NCI-H1092 (cell line): ENCODE measurements around the gene FSD1L.

Experiments used
- DNase-seq: peaks from one replicate; lab custom pipeline; 2025; lab: John Stamatoyannopoulos, UW

FSD1L gene

DNA sequence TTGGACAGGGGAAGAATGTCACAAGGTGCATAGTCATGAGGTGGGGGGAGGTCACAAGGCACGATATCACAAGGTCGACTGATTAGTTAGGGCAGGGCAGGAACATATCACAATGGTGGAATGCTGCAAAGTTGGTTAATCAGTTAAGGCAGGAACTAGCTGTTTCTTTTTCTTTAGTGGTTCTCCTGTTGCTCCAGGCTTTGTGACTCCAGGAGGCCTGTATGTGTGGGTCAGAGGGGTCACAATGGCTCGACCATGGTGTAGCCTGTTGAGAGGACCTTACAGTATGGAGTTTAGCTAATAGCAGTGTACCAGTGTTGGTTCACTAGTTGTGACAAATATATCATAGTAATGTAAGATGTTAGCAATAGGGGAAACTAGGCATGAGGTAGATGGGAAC is 12.4 kb upstream of the FSD1L start:
- no peak for DNase-seq

DNA sequence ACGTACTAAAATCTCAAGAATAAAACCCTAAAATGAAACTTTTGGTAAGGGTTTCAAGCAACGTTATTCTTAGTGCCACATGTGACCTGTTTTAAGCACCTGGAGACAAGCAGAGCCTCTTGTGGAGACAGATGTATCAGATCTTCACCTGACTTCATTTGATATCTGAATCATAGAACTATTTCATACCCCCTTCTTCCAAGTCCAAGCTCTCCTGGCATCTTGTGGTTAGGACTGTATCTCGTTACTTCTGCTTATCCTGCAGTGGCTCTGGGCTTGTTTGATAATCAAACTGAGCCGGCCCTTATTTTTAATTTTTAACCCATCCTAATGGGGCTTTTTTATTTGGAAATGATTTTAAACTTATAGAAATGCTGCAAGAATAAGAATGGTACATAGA is 11.1 kb upstream of the FSD1L start:
- DNase-seq, result no peak

DNA sequence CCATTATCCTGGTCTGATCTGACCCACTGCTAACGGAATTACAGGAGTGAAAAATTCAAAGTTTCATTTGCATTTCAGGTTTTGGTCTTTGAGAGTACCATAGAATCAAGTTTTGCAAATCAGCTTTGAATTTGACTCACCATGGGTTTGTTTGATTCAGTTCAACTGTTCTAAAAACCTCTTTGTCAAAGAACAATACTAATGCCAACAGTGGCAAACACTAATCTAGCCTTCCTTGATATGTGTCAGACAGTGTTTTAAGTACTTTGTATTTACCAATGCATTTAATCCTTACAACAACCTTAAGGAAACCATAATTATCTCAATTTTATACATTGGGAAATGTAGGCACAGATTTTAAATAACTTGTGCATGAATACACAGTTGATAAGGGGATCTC is 10.1 kb upstream of the FSD1L start:
- no peak for DNase-seq

DNA sequence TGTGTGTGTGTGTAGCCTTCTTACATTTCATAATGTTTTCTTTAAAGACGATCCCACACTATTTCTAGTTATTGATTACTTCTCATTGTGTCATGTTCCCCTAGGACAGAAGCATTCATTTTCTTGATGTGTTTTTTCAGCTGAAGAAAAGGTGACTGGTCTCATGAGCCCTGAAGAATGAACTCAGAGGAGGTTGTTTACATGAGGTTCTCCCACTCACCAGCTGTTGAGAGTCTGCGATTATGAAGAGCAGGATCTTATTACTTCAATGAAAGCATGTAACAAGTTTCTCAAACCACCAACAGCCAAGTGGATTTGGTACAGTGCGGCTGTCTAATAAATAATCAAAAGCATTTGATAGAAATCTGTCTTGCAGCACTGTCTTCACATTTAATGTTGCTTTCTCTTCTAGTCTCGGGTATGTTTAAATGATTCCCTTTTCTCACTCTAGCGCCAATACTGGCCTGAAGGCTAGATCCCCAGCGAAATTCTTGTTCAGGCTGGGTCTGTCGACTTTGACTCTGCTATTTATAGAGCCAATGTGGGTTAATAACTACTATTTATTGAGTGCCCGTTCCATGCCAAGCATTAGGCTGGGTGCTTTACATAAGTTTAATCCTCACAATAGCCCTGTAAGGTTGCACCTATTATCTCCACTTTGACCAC is 9.6 kb upstream of the FSD1L start:
- no peak for DNase-seq

DNA sequence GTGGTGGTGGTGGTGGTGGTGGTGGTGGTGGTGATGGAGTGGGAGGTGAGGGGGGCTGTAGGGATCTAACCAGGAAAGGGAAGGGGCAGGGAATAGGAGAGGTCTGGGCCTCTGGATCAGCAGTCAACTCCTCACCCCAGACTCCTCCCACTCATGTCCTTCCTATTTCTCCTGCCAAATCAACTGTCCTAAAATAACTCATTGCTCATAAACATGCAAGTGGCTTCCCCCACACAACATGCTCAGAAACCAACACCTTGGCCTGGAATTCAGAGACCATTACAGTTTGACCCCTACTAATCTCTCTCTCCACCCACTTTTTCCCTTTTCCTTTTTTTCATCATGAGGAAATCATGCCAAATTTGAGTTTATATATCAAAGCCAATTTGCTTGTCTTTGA is 8.4 kb upstream of the FSD1L start:
- no peak for DNase-seq

DNA sequence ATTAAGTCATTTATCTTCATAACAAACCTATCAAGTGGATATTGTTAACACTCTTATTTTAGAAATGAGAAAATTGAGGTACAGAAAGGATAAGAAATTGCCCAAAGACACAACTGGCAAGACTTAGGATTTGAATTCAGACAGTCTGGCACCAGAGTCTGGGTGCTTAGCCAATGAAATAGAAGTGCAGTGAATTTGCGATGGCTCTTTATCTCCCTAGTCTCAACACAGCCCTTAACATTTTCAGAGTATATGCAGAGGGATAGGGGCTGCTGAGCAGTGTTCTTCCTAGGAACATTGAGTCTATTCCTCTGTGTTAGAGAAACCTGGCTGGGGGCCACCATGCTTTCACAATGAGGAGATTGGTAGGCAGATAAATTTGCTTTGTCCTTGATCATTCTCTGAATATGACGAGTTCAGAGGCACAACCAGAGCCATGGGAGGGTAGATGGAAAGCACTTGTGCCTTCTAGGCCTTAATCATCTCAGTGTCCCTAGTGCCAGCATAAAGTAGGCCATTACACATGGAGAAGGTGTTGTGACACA is 6.1 kb upstream of the FSD1L start:
- no peak for DNase-seq

DNA sequence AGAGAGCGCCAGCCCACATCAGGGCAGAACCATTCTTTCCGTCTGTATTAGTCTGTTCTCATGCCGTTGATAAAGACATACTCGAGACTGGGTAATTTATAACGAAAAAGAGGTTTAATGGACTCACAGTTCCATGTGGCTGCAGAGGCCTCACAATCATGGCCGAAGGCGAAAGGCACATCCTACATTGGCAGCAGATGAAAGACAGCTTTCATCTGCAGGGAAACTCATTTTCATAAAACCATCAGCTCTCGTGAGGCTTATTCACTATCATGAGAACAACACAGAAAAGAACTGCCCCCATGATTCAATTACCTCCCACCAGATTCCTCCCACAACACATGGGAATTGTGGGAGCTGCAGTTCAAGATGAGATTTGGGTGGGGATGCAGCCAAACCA is 4.7 kb upstream of the FSD1L start:
- no peak for DNase-seq

DNA sequence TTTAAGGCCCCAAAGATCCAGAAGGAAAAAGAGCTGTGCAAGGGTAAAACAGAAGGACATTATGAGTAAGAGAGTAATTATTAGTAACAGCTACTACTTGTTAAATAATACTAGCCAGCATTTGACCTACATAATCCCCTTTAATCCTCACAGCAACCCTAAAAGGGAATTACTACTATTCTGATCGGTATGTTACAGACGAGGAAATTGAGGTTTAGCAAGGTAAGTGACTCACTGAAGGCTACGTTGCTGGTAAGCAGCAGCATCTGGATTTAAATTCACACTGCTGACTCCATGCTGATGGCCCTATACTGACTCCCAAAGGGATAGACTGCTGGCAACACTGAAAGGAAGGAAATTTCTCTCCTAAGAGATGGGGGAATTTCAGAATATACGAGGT is 3.7 kb upstream of the FSD1L start:
- no peak for DNase-seq

DNA sequence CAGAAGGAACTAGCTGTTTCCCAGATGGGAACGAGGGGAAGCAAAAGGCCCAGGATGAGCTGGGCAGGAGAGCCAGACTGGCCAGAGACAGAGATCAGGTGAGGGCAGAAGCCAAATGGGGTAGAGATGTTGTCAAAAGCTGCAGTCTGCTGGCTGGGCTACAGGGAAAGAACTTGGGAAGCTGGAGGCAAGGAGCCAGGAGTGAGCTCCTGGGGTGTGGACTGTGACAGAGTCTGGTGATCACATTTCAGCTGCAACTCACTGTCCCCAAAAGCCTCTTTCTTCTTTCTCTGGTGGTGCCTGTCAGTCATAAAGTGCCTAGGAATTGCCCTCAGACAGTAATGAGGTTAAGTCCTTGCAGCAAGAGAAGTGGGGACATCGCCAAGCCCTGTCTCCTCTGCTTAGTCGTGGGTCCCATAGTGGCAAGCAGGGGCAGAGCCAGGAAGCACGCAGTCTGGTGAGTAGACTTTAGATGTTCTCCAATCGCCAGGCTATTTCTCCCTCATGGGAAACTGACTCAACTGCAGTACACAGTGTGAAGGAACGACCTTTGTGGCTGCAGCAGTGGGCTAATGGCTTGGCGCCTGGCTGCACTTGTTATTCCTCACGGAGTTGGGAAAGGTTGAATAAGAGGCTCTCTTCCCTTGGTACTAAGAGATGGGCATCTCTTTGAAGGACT is 2.5 kb upstream of the FSD1L start:
- DNase-seq, result no peak

DNA sequence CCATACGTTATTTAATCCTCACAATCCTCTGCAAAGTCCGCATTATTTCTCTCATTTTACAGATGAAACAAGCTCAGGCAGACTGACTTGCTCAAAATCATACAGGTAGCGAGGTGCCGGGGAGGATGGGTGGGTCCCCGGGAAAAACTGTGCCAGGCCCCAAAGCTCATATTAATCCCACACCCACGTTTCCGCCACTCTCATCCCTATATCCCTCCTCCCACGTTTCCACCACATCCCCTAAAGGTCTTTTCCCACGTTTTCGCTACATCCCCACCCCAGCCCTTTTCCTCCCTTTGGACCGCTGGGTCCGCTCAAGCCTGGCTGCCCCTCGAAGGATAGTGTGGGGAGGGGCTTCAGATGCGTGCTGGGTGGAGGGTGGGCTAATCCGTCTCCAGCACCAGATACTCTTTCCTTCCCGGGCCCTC is 434 bp upstream of the FSD1L start:
- DNase-seq, result no peak

DNA sequence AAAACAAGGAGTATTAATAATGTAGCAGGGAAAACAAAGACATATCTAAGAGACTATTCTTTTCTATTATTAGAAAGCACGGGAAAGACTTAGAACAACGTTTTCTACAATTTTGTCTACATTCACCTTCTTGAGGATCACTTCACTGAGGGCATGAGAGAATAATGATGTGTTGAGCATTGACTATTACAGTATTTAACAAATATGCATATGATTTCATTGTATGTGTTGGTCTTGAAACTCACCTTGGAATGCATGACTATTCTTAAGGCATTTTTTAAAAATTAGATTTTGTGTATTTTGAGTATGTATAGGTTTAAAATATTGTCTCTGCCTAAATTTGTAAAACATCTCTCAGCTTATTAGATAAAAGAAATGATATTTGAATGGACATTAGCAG is 1.2 kb downstream of the FSD1L start:
- no peak for DNase-seq

DNA sequence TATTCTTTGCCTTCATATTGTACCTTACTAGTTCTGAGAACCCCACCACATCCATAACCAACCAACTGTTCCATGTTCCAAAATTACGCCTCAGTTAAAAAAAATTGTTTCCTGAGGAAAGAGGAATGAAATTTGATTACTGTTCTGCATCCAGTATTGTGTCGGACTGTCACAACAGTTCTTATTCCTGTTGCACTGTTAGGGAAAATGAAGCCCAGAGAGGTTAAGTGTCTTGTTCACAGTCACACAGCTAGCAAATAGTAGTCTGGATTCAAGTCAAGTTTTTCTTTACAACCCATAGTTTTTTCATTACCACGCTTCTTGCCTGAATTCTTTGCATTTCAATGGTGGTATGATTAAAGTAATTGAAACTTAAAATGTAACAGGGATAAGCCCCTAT is 4.4 kb downstream of the FSD1L start:
- DNase-seq, result no peak

DNA sequence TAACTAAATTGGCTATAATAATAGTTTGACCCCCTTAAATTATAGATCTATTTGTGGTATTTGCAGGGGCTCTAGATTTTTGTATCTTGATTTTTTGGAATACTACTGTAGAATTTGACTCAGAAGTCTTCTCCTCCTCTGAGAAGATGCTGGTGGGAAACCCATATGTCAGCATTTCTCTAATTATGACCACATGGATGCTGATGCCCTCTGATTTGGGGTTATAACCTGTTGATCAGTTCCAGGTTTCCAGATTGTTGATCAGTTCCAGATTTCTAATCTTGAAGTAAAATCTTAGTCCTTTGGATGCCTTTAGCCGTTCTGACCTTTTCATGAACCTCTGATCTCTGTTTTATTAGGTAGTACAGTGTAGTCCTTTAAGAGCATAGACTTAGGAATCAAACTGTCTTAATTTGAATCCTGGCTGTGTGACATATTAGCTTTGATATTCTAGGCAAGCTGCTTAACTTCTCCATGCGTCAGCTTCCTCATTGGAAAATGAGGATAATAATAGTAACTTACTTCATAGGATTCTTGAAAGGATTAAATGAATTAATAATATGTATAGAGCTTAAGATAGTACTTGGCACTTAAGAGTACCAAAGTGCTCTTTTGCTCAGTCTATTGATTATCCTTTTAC is 8.1 kb downstream of the FSD1L start:
- no peak for DNase-seq

DNA sequence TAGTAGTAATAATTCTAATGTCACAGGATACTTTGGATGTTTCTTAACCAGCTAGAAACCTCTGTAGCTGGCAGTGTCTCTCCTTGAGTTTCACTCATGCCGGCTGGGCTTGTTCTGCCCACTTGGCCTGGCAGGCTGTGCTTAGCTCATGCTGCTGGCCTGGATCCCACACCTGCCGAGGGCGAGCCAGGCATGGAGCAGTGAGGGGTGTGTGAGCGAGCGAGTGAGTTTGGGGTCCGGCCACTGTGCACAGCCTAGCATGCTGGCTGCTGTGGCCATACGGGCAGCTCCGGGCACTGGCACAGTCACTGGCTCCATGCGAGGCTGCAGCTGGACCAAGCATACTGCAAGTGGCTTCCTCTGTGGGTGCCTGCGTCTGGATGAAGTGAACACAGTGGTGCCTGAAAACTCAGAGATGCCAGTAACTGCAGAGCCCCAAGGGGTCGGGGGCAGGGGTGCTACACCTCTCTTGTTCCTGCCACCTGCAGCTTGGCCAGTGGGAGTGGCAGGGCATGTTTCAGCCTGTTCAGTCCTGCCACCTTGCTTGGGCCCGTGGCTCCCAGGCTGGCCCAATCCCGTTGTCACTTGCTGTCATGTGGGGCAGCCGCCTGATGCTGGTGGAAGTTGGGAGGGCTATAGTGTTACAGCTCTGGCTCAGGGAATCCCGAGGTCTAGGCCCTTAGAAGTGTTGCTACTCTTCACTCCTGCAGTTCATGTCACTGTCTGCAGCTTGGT is 9.9 kb downstream of the FSD1L start:
- no peak for DNase-seq

DNA sequence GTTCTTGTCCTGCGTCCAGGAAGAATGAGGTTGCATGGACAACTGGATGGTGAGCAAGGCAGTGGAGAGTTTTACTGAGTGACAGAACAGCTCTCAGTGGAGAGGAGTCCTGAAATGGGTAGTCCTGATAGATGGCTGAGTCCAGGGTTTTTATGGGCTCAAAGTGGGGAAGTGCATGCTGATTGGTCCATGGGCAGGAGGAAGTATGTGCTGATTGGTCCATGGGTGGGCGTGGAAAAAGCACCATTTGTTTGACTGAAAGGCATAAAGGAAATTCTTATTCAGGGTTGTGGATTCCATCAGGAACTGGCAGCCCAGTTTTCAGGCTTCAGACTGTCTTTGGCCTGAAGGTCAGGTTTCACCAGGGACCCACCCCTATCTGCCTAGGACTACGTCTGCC is 10.6 kb downstream of the FSD1L start:
- DNase-seq, result no peak

DNA sequence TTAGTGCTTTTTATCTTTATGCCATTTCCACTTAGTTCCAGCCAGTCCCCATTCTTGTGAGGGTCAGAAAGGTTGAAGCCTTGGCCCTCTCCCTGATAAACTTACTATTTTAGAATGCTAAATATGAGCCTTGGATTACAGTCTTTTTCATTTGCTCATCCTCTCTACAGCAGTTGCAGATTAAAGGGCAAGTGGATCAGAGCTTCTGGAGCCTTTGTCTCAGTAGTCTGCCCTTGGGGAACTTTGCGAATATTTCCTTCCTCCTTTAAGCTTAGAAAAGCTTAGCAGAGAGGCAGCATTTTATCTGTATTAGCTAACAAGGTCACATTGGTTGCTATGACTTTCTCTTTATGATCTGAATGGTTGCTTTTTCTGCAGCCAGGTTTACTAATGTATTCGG is 11.5 kb downstream of the FSD1L start:
- DNase-seq, result no peak

DNA sequence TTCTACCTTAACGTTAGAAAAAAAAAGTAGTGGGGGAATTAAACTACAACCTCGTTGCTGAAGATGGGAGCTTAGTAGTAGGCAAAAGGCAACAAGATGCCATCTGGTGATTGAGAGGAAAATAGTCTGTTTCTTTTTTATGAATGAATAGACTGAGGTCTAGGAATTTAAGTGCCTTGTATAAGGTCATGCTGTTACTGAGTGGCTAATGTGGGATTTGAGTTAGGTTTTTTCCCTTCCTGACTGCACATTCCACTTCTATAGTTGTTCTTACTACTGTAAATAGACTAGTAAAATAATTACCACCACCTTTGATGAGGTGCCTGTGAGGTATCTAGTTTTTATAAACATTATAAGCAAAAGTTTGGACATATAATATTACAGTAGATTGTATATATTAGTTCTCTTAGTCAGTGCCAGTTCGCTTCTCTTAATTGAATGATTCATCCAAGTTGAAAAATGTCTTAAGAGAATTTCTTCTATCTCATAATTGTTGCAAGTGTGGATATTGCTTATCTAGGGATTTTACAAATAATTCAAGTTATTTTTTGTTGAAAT is 19.1 kb downstream of the FSD1L start:
- DNase-seq, result no peak

DNA sequence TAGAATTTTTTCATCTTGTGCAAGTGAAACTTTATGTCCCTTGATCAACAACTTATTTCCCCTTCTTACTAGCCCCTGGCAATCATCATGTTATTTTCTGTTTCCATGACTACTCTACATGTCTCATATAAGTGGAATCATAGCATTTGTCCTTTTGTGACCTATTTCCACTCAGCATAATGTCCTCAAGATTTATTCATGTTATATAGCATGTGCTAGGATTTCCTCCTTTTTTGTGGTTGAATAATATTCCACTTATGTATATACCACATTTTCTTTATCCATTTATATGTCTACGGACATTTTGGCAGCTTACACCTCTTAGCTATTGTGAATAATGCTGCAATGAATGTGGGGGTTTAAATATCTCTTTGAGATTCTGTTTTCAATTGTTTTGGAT is 21.0 kb downstream of the FSD1L start:
- DNase-seq, result no peak

DNA sequence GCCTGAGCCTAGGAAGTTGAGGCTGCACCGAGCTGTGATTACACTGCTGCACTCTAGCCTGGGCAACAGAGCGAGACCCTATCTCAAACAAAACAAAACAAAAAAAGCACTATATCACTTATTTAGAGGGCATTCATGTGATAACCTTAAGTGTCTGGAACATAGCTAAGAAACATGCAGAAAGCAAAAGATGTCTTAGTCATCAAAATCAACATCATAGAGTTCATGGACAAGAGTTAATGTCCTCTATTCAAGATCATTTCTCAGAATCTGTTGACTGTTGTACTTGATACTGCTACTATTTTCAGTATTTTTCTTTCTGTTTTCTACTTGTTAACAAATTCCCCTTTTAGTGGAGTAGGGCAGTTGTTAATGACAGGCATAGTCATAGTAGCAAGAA is 25.4 kb downstream of the FSD1L start:
- no peak for DNase-seq

DNA sequence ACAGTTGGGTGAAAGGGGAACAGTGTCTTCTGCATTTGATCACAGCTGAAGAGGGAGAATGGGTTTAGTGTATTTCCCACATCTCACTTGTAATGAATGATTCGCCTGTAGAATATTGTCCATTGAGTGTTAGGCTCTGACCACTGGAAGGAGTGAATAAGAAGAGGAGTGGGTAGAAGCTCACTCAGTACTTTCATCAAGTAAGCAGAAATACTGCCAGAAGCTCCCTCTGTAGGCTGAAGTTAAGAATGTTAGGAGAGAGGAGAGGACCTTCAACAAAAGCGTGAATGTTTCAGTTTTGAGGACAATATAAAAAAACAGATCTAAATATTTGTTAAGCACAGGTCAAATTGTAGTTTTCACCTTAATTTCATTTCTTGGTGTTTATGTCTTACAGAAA is 27.5 kb downstream of the FSD1L start:
- no peak for DNase-seq

DNA sequence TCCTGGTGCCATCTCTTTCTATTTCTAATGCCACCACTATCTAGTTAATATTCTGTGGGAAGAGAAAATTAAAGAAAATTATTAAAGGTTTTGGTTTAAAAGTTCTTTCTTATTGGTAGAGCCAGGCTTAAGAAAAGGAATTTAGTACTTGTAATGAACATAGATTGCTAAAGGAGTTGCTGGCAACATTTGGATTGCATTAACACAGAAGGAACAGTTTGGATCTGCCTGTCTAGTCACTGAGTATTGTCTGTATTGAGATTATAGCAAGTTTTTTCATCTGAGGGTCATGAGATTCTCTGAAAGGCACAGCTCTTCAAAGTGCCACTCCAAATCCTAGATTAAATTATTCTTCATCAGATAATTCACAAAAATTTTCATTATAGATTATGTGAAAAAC is 32.0 kb downstream of the FSD1L start:
- DNase-seq, result no peak

DNA sequence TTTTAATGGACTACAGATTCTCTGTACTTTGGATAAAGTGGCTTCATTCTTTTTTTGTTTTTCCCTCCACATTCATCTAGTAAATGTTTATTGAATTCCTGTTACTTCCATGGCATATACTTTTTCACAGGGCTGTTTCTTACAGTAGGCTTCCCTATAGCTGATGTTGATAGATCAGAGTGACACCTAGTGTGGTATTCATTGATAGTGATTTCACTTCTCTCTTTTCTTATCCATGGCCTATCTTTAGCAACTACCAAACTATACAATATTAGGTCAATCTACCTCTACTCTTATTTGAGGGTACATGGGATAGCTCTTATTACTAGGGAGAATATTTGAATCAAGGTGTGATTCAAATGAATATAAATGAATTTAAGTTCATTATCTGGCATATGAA is 35.8 kb downstream of the FSD1L start:
- DNase-seq, result no peak
